C4-2B (cell line): ENCODE measurements around the gene CYCS.

Experiments
- ZFX ChIP-seq: fragments of 450-650 bp; IDR thresholded peaks from 2 replicates; pipeline ENCODE4 v1.6.1; 2017
- TF ChIP-seq, protein P1 (sequence below): fragments of 450-650 bp; conservative IDR thresholded peaks from 2 replicates; pipeline ENCODE4 v1.5.1; 2017; ENCODE audit warnings: mild to moderate bottlenecking

- TF ChIP-seq, protein P1, sequence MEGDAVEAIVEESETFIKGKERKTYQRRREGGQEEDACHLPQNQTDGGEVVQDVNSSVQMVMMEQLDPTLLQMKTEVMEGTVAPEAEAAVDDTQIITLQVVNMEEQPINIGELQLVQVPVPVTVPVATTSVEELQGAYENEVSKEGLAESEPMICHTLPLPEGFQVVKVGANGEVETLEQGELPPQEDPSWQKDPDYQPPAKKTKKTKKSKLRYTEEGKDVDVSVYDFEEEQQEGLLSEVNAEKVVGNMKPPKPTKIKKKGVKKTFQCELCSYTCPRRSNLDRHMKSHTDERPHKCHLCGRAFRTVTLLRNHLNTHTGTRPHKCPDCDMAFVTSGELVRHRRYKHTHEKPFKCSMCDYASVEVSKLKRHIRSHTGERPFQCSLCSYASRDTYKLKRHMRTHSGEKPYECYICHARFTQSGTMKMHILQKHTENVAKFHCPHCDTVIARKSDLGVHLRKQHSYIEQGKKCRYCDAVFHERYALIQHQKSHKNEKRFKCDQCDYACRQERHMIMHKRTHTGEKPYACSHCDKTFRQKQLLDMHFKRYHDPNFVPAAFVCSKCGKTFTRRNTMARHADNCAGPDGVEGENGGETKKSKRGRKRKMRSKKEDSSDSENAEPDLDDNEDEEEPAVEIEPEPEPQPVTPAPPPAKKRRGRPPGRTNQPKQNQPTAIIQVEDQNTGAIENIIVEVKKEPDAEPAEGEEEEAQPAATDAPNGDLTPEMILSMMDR, result no peak
- no peak for TF ChIP-seq ZFX
These were observed 23.2 kb downstream of the CYCS start for GRCh38 chr7:25101817-25102216.
